Breast epithelium (tissue), 4 donors: ENCODE data around the gene KIDINS220. TPM values are rescaled to one million over a fixed set of nuclear protein-coding genes. Genes with fewer than 3 reads are reported as not detected.

Experiments
- DNase-seq, 2 donors: peaks; one replicate each; pipeline ENCODE4 v3.0.0-alpha.2; 2019; ENCODE audit warnings: low spot score in 2 of 2
- H3K27ac ChIP-seq, 2 donors: fragments of 200-600 bp; sonication (generic) in 1 of 2; one replicate each; pipeline ENCODE4 v1.5.1; 2016 to 2019; ENCODE audit warnings: mild to moderate bottlenecking in 1 of 2
- H3K27me3 ChIP-seq, 2 donors: fragments of 200-600 bp; sonication (generic) in 1 of 2; one replicate each; pipeline versions ENCODE4 v1.5.1 to v1.6.0; 2017 to 2019; ENCODE audit warnings: control low read depth in 1 of 2, mild to moderate bottlenecking in 1 of 2
- H3K36me3 ChIP-seq: fragments of 200-600 bp; one replicate; pipeline ENCODE4 v1.5.1; 2019
- H3K4me1 ChIP-seq, 2 donors: fragments of 200-600 bp; sonication (generic); one replicate each; pipeline ENCODE4 v1.5.1; 2016 to 2019; ENCODE audit warnings: control low read depth in 1 of 2
- H3K4me3 ChIP-seq, 3 donors: fragments of 200-600 bp; sonication (generic); 1 replicate in 2 of 3; 2 replicates in 1 of 3; pipeline ENCODE4 v1.5.1; 2016 to 2019; ENCODE audit warnings: mild to moderate bottlenecking in 3 of 3, moderate library complexity in 2 of 3
- H3K9me3 ChIP-seq, 2 donors: fragments of 200-600 bp; sonication (generic) in 1 of 2; one replicate each; pipeline ENCODE4 v1.5.1; 2016 to 2019; ENCODE audit warnings: control low read depth in 1 of 2
- POLR2A ChIP-seq: fragments of 450-650 bp; IDR thresholded peaks from one replicate; pipeline ENCODE4 v1.6.1; 2016; ENCODE audit warnings: antibody characterized with exemption, mild to moderate bottlenecking, moderate library complexity
- POLR2AphosphoS5 ChIP-seq, 3 donors: sonication (generic); formaldehyde crosslinking; IDR thresholded peaks; one replicate each; pipeline ENCODE4 v1.6.1; 2017; ENCODE audit warnings: antibody characterized with exemption in 3 of 3
- intact Hi-C: fragments of 100-400 bp; cut with DNase I; formaldehyde crosslinking; loops from one replicate; pipeline ENCODE4 v1.15.1; 2023; ENCODE audit warnings: low total_unique reads
- total RNA-seq, 3 donors: library from RNA; depleted of rRNA; stranded (reverse); fragments of >200 nt; gene quantifications; one replicate each; pipeline ENCODE4 v1.1.0, GENCODE V29; 2016
- TF ChIP-seq, protein P1 (sequence below), 3 donors: fragments of 450-650 bp; IDR thresholded peaks; one replicate each; pipeline ENCODE4 v1.5.1; 2016 to 2017; ENCODE audit warnings: antibody characterized with exemption in 3 of 3, mild to moderate bottlenecking in 3 of 3, moderate library complexity in 3 of 3

The KIDINS220 gene
- total RNA-seq, 3 donors from 2014 or later, result 73.1 to 120 (median 87.2) TPM

DNA sequence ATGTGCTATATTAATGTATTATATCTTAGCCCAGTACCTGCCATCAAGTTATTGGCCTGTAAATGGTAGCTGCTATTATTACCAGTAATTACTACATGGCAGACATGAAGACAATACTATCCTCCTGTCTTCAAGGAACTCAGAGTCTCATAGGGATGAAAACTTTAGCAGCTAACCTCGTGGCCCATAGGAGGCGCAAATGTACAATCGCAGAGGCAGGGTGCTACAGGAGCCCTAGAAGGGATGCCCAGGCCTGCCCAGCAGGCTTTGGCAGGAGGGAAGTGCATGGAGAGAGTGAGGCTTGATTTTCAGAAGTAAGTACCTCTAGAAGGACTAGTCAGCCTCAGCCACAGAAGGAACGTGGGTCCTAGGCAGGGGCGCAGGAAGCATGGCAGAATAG is 44.7 kb upstream of the KIDINS220 start:
- Histone ChIP-seq H3K27ac (no peak overlapping the region), H3K36me3 (no peaks in the 10 kb centered on the region), H3K4me3 (no peak overlapping the region), H3K27me3 (no peaks in the 10 kb centered on the region), H3K4me1 (no peaks in the 10 kb centered on the region), H3K9me3 (no peaks in the 10 kb centered on the region)
- no peak for TF ChIP-seq POLR2AphosphoS5 (IDR thresholded peaks at IDR 0.05)
- TF ChIP-seq, protein P1, sequence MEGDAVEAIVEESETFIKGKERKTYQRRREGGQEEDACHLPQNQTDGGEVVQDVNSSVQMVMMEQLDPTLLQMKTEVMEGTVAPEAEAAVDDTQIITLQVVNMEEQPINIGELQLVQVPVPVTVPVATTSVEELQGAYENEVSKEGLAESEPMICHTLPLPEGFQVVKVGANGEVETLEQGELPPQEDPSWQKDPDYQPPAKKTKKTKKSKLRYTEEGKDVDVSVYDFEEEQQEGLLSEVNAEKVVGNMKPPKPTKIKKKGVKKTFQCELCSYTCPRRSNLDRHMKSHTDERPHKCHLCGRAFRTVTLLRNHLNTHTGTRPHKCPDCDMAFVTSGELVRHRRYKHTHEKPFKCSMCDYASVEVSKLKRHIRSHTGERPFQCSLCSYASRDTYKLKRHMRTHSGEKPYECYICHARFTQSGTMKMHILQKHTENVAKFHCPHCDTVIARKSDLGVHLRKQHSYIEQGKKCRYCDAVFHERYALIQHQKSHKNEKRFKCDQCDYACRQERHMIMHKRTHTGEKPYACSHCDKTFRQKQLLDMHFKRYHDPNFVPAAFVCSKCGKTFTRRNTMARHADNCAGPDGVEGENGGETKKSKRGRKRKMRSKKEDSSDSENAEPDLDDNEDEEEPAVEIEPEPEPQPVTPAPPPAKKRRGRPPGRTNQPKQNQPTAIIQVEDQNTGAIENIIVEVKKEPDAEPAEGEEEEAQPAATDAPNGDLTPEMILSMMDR (IDR thresholded peaks at IDR 0.05), result no peak
- no peak for TF ChIP-seq POLR2A
- intact Hi-C loops, result no loop called here
- no peak for DNase-seq

DNA sequence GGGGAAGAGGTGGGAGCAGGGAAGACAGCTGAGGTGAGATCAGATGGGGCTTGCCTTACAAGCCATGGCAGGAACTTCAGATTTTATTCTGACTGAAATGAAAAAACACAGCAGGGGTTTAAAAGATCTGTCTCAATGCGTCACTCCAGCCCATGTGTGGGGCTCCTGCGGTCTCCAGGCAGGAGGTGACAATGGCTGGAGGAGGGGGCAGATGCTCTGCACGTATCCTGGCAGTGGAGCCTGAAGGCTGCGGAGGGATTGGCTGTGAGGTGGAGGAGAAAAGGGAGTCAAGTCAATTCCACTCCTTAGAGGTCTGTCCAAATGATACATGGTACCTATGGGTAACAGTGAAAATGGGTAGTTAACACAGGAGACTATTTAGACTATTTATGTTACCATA is 40.5 kb upstream of the KIDINS220 start:
- DNase-seq, result no peak
- H3K27me3 ChIP-seq, result no peaks in the 10 kb centered on the region
- H3K36me3 ChIP-seq, result no peaks in the 10 kb centered on the region
- no peaks in the 10 kb centered on the region for H3K4me1 ChIP-seq
- no peaks in the 10 kb centered on the region for H3K9me3 ChIP-seq
- H3K27ac ChIP-seq, result no peak overlapping the region
- intact Hi-C loops, result no loop called here
- TF ChIP-seq POLR2AphosphoS5 (IDR thresholded peaks at IDR 0.05) (no peak), POLR2A (no peak)
- no peak overlapping the region for H3K4me3 ChIP-seq

DNA sequence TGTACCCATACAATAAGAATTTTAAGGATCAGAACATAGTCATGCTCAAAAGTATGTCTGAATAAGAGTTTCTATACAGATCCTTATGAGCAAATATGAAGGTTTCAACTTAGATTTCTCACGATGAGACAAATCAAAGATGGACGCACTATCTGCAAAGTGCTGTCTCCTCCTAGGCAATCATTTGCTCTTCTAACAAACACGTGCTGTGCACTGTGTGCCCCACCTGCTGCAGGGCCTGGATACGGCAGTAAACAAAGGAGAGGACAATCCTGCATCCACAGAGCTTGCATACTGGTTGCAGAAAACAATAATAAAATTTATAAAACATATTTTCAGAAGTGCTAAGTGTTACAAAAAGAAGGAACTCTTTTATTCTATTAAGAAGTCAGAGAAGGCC is 39.9 kb upstream of the KIDINS220 start:
- Histone ChIP-seq H3K9me3 (no peaks in the 10 kb centered on the region), H3K27ac (no peak overlapping the region), H3K36me3 (no peaks in the 10 kb centered on the region), H3K4me3 (no peak overlapping the region), H3K4me1 (no peaks in the 10 kb centered on the region), H3K27me3 (no peaks in the 10 kb centered on the region)
- TF ChIP-seq POLR2A (no peak), POLR2AphosphoS5 (IDR thresholded peaks at IDR 0.05) (no peak)
- TF ChIP-seq, protein P1 (IDR thresholded peaks at IDR 0.05), result no peak
- no peak for DNase-seq
- intact Hi-C loops, result no loop called here

DNA sequence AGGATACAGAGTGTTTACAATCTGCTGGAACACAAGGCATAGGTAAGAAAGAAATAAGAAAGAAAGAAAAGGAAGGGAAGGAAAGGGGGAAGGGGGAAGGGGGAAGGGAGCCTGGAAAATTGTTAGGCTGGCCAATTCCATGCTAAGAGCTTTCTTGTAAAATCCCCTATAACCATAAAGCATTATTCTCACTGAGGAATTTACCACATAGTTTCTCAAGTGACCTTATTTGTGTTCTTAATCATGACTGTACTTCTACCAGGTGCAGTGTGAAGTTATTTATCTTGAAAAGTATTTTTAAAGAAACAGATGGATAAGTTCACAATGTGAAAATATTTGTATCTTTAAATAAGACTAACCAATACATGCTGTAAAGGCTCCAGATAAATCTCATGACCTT is 39.2 kb upstream of the KIDINS220 start:
- H3K27me3 ChIP-seq, result no peaks in the 10 kb centered on the region
- no peaks in the 10 kb centered on the region for H3K36me3 ChIP-seq
- intact Hi-C loops, result no loop called here
- H3K4me3 ChIP-seq, result no peak overlapping the region
- H3K27ac ChIP-seq, result no peak overlapping the region
- TF ChIP-seq POLR2A, result no peak
- TF ChIP-seq POLR2AphosphoS5 (IDR thresholded peaks at IDR 0.05), result no peak
- TF ChIP-seq, protein P1 (IDR thresholded peaks at IDR 0.05), result no peak
- H3K9me3 ChIP-seq, result no peaks in the 10 kb centered on the region
- no peak for DNase-seq
- H3K4me1 ChIP-seq, result no peaks in the 10 kb centered on the region

DNA sequence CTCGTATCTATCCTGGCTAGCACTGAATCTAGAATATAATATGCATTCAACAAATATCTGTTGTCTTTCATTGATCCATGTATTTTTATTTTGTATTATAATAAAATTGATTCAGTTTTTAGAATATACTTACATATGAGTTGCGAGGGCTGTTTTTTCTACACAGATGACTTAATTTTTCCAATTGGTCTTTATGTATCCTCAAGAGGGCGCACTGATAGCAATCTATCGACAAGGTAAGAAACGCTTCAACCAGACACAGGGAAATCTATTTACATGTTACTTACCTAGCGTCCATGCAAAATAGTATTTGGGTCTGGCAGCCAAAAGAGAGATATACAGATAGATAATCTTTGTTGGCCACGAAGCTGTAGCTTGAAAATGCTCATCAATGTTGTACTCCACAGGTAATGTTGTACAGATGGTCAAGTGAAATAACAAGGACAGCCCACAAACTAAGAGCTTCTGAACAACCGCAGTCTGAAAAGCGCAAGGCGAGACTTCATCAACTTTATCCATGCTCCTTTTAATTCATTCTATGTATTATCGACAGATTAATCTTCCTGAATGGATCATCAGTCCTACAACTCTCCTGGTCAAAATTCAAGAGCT is 35.5 kb upstream of the KIDINS220 start:
- TF ChIP-seq, protein P1 (IDR thresholded peaks at IDR 0.05), result peak in 2 of 3 donors; percentile 23 to 41
- no peak for TF ChIP-seq POLR2AphosphoS5 (IDR thresholded peaks at IDR 0.05)
- intact Hi-C loops, result loop anchor here (5.0 kb wide), 1 partner anchor 834 kb away; no protein-coding TSS in a partner anchor
- Histone ChIP-seq H3K4me1 (no peaks in the 10 kb centered on the region), H3K4me3 (no peak overlapping the region), H3K27ac (no peak overlapping the region), H3K36me3 (no peaks in the 10 kb centered on the region), H3K9me3 (no peaks in the 10 kb centered on the region), H3K27me3 (no peaks in the 10 kb centered on the region)
- DNase-seq, result no peak
